Pancreas (tissue), 10 donors: Measurements from ENCODE around the gene SRBD1. TPM values are rescaled to one million over a fixed set of nuclear protein-coding genes. Genes with fewer than 3 reads are reported as not detected.

Experiments
- ATAC-seq, 4 donors: fragments of 200-7000 bp; cut with Tn5 transposase; one replicate each; pipeline versions ENCODE4 v1.8.0 to v1.9.1; 2020; ENCODE audit warnings: mild to moderate bottlenecking in 4 of 4, moderate library complexity in 4 of 4
- DNase-seq, 6 donors: peaks; one replicate each; pipeline ENCODE4 v3.0.0-alpha.2; 2020
- FAIRE-seq: peaks from 2 replicates; lab custom pipeline; 2012; peaks lifted over from hg19 to GRCh38; lab: Jason Lieb, UNC
- H3K27ac ChIP-seq, 4 donors: fragments of 200-600 bp; sonication (generic); 1 replicate in 3 of 4; 2 replicates in 1 of 4; pipeline versions ENCODE4 v1.5.0 to v1.8.0; 2020
- H3K27me3 ChIP-seq, 4 donors: fragments of 200-600 bp; one replicate each; pipeline ENCODE4 v1.8.0; 2021
- H3K36me3 ChIP-seq, 3 donors: fragments of 200-600 bp; sonication (generic) in 1 of 3; one replicate each; pipeline versions ENCODE4 v1.5.0 to v1.8.0; 2020 to 2021
- H3K4me1 ChIP-seq, 3 donors: fragments of 200-600 bp; one replicate each; pipeline ENCODE4 v1.8.0; 2021
- H3K4me3 ChIP-seq, 4 donors: fragments of 200-600 bp; sonication (generic) in 2 of 4; one replicate each; pipeline versions ENCODE4 v1.5.0 to v1.8.0; 2020 to 2021
- H3K9me3 ChIP-seq, 4 donors: fragments of 200-600 bp; one replicate each; pipeline ENCODE4 v1.8.0; 2021
- CTCF ChIP-seq, 4 donors: fragments of 200-600 bp; sonication (generic) in 3 of 4; IDR thresholded peaks; one replicate each; pipeline versions ENCODE4 v1.5.0 to v1.8.0; 2021; ENCODE audit warnings: antibody characterized with exemption in 4 of 4
- WGBS, 2 donors: extraction: QIAGEN DNeasy Blood & Tissue Kit; methylation state at CpG; one replicate each; pipeline ENCODE4 v1.1.7; 2013; 5-methylcytosine and 5-hydroxymethylcytosine counted together
- intact Hi-C, 3 donors: fragments of 100-400 bp; cut with DNase I; formaldehyde crosslinking; loops; one replicate each; pipeline versions ENCODE4 v1.11.1 to v1.14.2; 2022
- polyA plus RNA-seq, 2 donors: library from polyadenylated mRNA; stranded (reverse); fragments of 200-250 nt; gene quantifications; one replicate each; pipeline ENCODE4 v1.2.3, GENCODE V29; 2013
- total RNA-seq, 6 donors: library from RNA; stranded (reverse); fragmentation: NEBNext Ultra II Directional in 4 of 6; extraction: Animal tissue kit (Norgen Biotek cat#: 25700) in 4 of 6; gene quantifications; one replicate each; pipeline versions ENCODE4 v1.2.1 to v1.2.4, GENCODE V29; 2021 to 2023
- donor health status: healthy with polysubstance abuse.
- donor health status: DM: no; HTN: no; CAD: no; lungs with moderate emphysema.
- donor health status: DM: no; HTN: no; CAD: no.
- donor health status: control.
- donor health status: control.
- donor health status: Bipolar disorder and iron deficiency.
- donor health status: DM: yes; HTN: yes; CAD: no.
- donor health status: DM: no; HTN: no; CAD: no.
- donor health status: DM: no; HTN: no; CAD: no.
- donor health status: DM: yes; HTN: yes; CAD: no.

Gene SRBD1
- total and polyA plus RNA-seq, 8 donors, result 3.2 to 15.4 (median 11.6) TPM

- Histone ChIP-seq H3K27ac (no peak overlapping the region), H3K4me1 (peaks cover 4 to 9% (median 9%) of the 10 kb centered on the region in 3 donors), H3K4me3 (no peak overlapping the region), H3K9me3 (no peaks in the 10 kb centered on the region), H3K27me3 (no peaks in the 10 kb centered on the region), H3K36me3 (no peaks in the 10 kb centered on the region)
- 61 to 67% methylated on average over 1 of the region's 1 CpG for WGBS, 2 donors
- no peak for TF ChIP-seq CTCF (IDR thresholded peaks at IDR 0.05)
- ATAC-seq, result no peak
- no peak for DNase-seq
- FAIRE-seq, result no peak
- intact Hi-C loops, result no loop called here
These were observed 214.4 kb downstream of the SRBD1 start for GRCh38 chr2:45396671-45397070.

- 88 to 89% methylated on average over 8 of the region's 8 CpGs for WGBS, 2 donors
- no peak for ATAC-seq
- Histone ChIP-seq H3K4me1 (peaks cover 4 to 9% (median 9%) of the 10 kb centered on the region in 3 donors), H3K27me3 (no peaks in the 10 kb centered on the region), H3K4me3 (no peak overlapping the region), H3K36me3 (no peaks in the 10 kb centered on the region), H3K9me3 (no peaks in the 10 kb centered on the region), H3K27ac (no peak overlapping the region)
- FAIRE-seq, result no peak
- TF ChIP-seq CTCF (IDR thresholded peaks at IDR 0.05), result no peak
- intact Hi-C loops, result no loop called here
- no peak for DNase-seq
These were observed 216.2 kb downstream of the SRBD1 start for GRCh38 chr2:45394842-45395241.

- Histone ChIP-seq H3K9me3 (no peaks in the 10 kb centered on the region), H3K27me3 (no peaks in the 10 kb centered on the region), H3K27ac (no peak overlapping the region), H3K4me3 (no peak overlapping the region), H3K36me3 (no peaks in the 10 kb centered on the region), H3K4me1 (peaks cover 4 to 9% (median 9%) of the 10 kb centered on the region in 3 donors)
- ATAC-seq (no peak), FAIRE-seq (no peak), DNase-seq (no peak)
- intact Hi-C loops, result no loop called here
- no peak for TF ChIP-seq CTCF (IDR thresholded peaks at IDR 0.05)
These were observed 216.9 kb downstream of the SRBD1 start for GRCh38 chr2:45394216-45394615.

DNA sequence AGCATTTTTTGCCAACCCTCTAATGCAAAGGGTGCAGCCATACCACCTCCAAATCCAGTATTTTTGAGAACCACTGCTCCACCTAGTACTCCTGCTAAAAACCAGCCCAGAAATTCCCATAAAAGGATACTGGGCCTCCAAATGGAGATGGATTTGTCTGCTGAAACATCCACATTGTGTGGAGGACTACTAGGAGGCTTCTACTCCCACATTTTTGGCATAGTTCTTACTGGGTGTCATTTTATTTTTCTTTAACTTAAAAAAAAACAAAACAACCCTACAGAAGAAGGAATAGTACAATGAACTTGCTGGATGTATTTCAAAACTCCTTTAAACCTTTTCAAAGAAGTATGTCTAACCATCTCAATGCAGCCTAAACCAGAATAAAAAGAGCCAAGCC is 219.2 kb downstream of the SRBD1 start:
- no peak for ATAC-seq
- FAIRE-seq, result no peak
- Histone ChIP-seq H3K27me3 (no peaks in the 10 kb centered on the region), H3K27ac (no peak overlapping the region), H3K4me1 (peaks cover 0 to 6% (median 4%) of the 10 kb centered on the region in 3 donors), H3K36me3 (no peaks in the 10 kb centered on the region), H3K9me3 (no peaks in the 10 kb centered on the region), H3K4me3 (no peak overlapping the region)
- intact Hi-C loops, result no loop called here
- no peak for DNase-seq
- TF ChIP-seq CTCF (IDR thresholded peaks at IDR 0.05), result no peak

- DNase-seq, result no peak
- ATAC-seq, result no peak
- intact Hi-C loops, result no loop called here
- H3K36me3 ChIP-seq, result no peaks in the 10 kb centered on the region
- FAIRE-seq, result no peak
- no peak overlapping the region for H3K4me3 ChIP-seq
- H3K9me3 ChIP-seq, result no peaks in the 10 kb centered on the region
- TF ChIP-seq CTCF (IDR thresholded peaks at IDR 0.05), result no peak
- H3K4me1 ChIP-seq, result peaks cover 0 to 8% (median 1%) of the 10 kb centered on the region in 3 donors
- H3K27me3 ChIP-seq, result no peaks in the 10 kb centered on the region
- 94 to 95% methylated on average over 3 of the region's 3 CpGs for WGBS, 2 donors
- H3K27ac ChIP-seq, result no peak overlapping the region
These were observed 220.2 kb downstream of the SRBD1 start for GRCh38 chr2:45390861-45391260.
